PC-9 (cell line): ENCODE results near the gene CD8B2. TPM values are rescaled to one million over a fixed set of nuclear protein-coding genes. Genes with fewer than 3 reads are reported as not detected.

Experiments
- BruUV-seq: library from RNA; stranded (reverse); fragments of 400-500 nt; replicated peaks from 2 replicates; lab custom pipeline; 2021; lab: Mats Ljungman, UMichigan
- CTCF ChIA-PET: fragments of 300-600 bp; sonication (Branson Sonifier 250); formaldehyde crosslinking; loops from one replicate; lab custom pipeline; 2022; ENCODE audit warnings: antibody characterized with exemption; lab: Charles Lee
- POLR2A ChIA-PET: fragments of 300-600 bp; sonication (Branson Sonifier 250); formaldehyde crosslinking; loops from one replicate; lab custom pipeline; 2022; ENCODE audit warnings: antibody characterized with exemption; ENCODE audit not compliant: unreplicated experiment; lab: Charles Lee
- DNase-seq, 2 experiments: peaks; one replicate each; pipeline versions ENCODE4 v3.0.0 to v3.0.0-alpha.2; 2015 to 2022; ENCODE audit warnings: mixed read lengths in 1 of 2
- H2AFZ ChIP-seq: fragments of 200-600 bp; sonication (generic); 2 replicates; pipeline ENCODE4 v1.8.1; 2017; ENCODE audit warnings: antibody characterized with exemption
- H3F3A ChIP-seq: fragments of 200-600 bp; sonication (generic); 2 replicates; pipeline ENCODE4 v1.8.1; 2017; ENCODE audit warnings: antibody characterized with exemption, mild to moderate bottlenecking, low read depth; ENCODE audit not compliant: insufficient read depth
- H3K27ac ChIP-seq: fragments of 200-600 bp; sonication (generic); 2 replicates; pipeline ENCODE4 v1.6.1; 2016; ENCODE audit warnings: mixed run types
- H3K27me3 ChIP-seq: fragments of 200-600 bp; sonication (generic); 2 replicates; pipeline ENCODE4 v1.6.1; 2016; ENCODE audit warnings: low read depth, mixed run types; ENCODE audit not compliant: insufficient read depth
- H3K36me3 ChIP-seq: fragments of 200-600 bp; sonication (generic); 2 replicates; pipeline ENCODE4 v1.6.1; 2016; ENCODE audit warnings: low read depth, mixed run types
- H3K4me1 ChIP-seq: fragments of 200-600 bp; sonication (generic); replicated peaks from 2 replicates; pipeline ENCODE4 v1.6.1; 2016; ENCODE audit warnings: mixed run types; ENCODE audit not compliant: insufficient read depth
- H3K4me2 ChIP-seq: fragments of 200-600 bp; sonication (generic); 2 replicates; pipeline ENCODE4 v1.6.1; 2017; ENCODE audit warnings: mixed run types
- H3K4me3 ChIP-seq: fragments of 200-600 bp; sonication (generic); 2 replicates; pipeline ENCODE4 v1.6.1; 2016; ENCODE audit warnings: mixed run types
- H3K79me2 ChIP-seq: fragments of 200-600 bp; sonication (generic); 2 replicates; pipeline ENCODE4 v1.6.1; 2017; ENCODE audit warnings: low read depth, mixed run types
- H3K9me2 ChIP-seq: fragments of 200-600 bp; sonication (generic); 2 replicates; pipeline ENCODE4 v1.8.1; 2017; ENCODE audit warnings: mild to moderate bottlenecking; ENCODE audit not compliant: insufficient read depth
- H3K9me3 ChIP-seq: fragments of 200-600 bp; sonication (generic); 2 replicates; pipeline ENCODE4 v1.8.1; 2016; ENCODE audit warnings: low read depth; ENCODE audit not compliant: insufficient read depth
- H4K20me1 ChIP-seq: fragments of 200-600 bp; sonication (generic); 2 replicates; pipeline ENCODE4 v1.8.1; 2017; ENCODE audit not compliant: insufficient read depth
- CTCF ChIP-seq: fragments of 200-600 bp; sonication (generic); conservative IDR thresholded peaks from 2 replicates; pipeline ENCODE4 v1.6.1; 2017; ENCODE audit warnings: mixed run types, antibody characterized with exemption, mild to moderate bottlenecking, moderate library complexity
- EZH2 ChIP-seq: fragments of 200-600 bp; sonication (generic); IDR thresholded peaks from 2 replicates; pipeline ENCODE4 v1.8.0; 2017; ENCODE audit warnings: antibody characterized with exemption, low read depth
- intact Hi-C: fragments of 100-400 bp; cut with micrococcal nuclease; formaldehyde crosslinking; loops from one replicate; pipeline ENCODE4 v1.10.0; 2022; ENCODE audit not compliant: unreplicated experiment
- total RNA-seq: library from RNA; stranded (reverse); gene quantifications from 2 replicates; pipeline ENCODE4 v1.2.3, GENCODE V29; 2021

Gene CD8B2
- total RNA-seq, 1 experiment from 2014 or later: not detected

GRCh38 chr2:106540886-106541285, 53.7 kb downstream of the CD8B2 start:
- H3K79me2 ChIP-seq: no peaks in the 10 kb centered on the region
- TF ChIP-seq EZH2 (no peak), CTCF (no peak)
- no peak overlapping the region for H3K4me2 ChIP-seq
- no peak overlapping the region for H3K27ac ChIP-seq
- H3K27me3 ChIP-seq: peaks cover 76% of the 10 kb centered on the region
- BruUV-seq: no TSS peak
- DNase-seq: no peak
- no peak overlapping the region for H3K4me3 ChIP-seq
- no peaks in the 10 kb centered on the region for H4K20me1 ChIP-seq
- H3K36me3 ChIP-seq: no peaks in the 10 kb centered on the region
- ChIA-PET CTCF (no interaction called here), POLR2A (no interaction called here)
- no peaks in the 10 kb centered on the region for H3K4me1 ChIP-seq
- no peaks in the 10 kb centered on the region for H3F3A ChIP-seq
- intact Hi-C loops: no loop called here
- H3K9me3 ChIP-seq: no peaks in the 10 kb centered on the region
- H3K9me2 ChIP-seq: no peaks in the 10 kb centered on the region
- no peak overlapping the region for H2AFZ ChIP-seq

GRCh38 chr2:106541333-106541732, 54.2 kb downstream of the CD8B2 start:
- ChIA-PET POLR2A (no interaction called here), CTCF (no interaction called here)
- no peaks in the 10 kb centered on the region for H3K79me2 ChIP-seq
- no peak overlapping the region for H3K27ac ChIP-seq
- no TSS peak for BruUV-seq
- H3K4me1 ChIP-seq: no peaks in the 10 kb centered on the region
- H3K9me3 ChIP-seq: no peaks in the 10 kb centered on the region
- peaks cover 78% of the 10 kb centered on the region for H3K27me3 ChIP-seq
- H3K4me3 ChIP-seq: no peak overlapping the region
- intact Hi-C loops: no loop called here
- H2AFZ ChIP-seq: no peak overlapping the region
- H3F3A ChIP-seq: no peaks in the 10 kb centered on the region
- H3K4me2 ChIP-seq: no peak overlapping the region
- TF ChIP-seq EZH2: no peak
- TF ChIP-seq CTCF: no peak
- H4K20me1 ChIP-seq: no peaks in the 10 kb centered on the region
- no peak for DNase-seq
- no peaks in the 10 kb centered on the region for H3K9me2 ChIP-seq
- no peaks in the 10 kb centered on the region for H3K36me3 ChIP-seq

GRCh38 chr2:106542746-106543359, 55.7 kb downstream of the CD8B2 start:
- Histone ChIP-seq H3F3A (no peaks in the 10 kb centered on the region), H3K9me2 (no peaks in the 10 kb centered on the region), H3K4me3 (peak overlapping the region; percentile 32; the same call in 1 of the 2 replicates), H3K27ac (no peak overlapping the region), H3K79me2 (no peaks in the 10 kb centered on the region), H4K20me1 (no peaks in the 10 kb centered on the region), H3K9me3 (no peaks in the 10 kb centered on the region), H3K36me3 (no peaks in the 10 kb centered on the region), H3K27me3 (peaks cover 78% of the 10 kb centered on the region), H3K4me2 (peak overlapping the region; percentile 68), H3K4me1 (no peaks in the 10 kb centered on the region), H2AFZ (no peak overlapping the region)
- TF ChIP-seq CTCF (peak; percentile 95), EZH2 (no peak)
- intact Hi-C loops: loop anchor here (1.0 kb wide), 1 partner anchor 435 kb away; no protein-coding TSS in a partner anchor
- CTCF ChIA-PET: no interaction called here
- POLR2A ChIA-PET: interaction anchor here (0.7 kb wide), 1 partner anchor 1011 kb away, joined by 6 read pairs; no protein-coding TSS in a partner anchor
- DNase-seq: peak; percentile 52
- no TSS peak for BruUV-seq
